ENCODE data around the gene STC2.

STC2 gene

DNA sequence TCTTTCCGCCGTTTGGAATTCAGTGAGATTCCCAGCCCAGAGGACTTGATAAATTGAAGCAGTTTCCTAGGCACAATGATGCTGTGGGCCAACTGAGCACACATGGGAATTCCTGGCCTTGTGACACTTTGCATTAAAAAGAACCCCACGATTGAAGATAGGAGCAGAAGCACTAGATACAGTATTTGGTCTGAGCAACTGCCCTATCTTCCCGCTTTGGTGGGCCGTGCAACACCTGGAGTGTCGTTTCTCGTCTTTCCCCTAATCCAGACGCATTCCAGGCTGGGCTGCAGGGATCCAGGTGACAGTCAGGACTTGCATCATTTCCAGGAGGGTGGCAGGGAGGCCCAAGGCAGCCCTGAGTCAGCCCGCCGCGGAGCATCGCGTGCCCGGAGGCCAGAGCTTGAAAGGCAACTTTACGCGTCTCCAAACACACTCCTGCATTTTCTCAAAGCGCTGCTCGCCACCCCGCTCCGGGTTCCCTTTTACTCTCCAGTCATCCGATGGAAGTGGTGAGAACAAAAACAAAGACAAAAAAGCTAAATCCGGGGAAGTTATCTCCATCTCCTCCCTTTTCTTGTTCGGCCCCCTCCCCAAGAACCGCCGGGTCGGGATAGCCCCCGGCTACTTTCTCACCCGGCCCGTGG is 753 bp upstream of the STC2 start:
- peak; percentile 57 for DNase-seq

DNA sequence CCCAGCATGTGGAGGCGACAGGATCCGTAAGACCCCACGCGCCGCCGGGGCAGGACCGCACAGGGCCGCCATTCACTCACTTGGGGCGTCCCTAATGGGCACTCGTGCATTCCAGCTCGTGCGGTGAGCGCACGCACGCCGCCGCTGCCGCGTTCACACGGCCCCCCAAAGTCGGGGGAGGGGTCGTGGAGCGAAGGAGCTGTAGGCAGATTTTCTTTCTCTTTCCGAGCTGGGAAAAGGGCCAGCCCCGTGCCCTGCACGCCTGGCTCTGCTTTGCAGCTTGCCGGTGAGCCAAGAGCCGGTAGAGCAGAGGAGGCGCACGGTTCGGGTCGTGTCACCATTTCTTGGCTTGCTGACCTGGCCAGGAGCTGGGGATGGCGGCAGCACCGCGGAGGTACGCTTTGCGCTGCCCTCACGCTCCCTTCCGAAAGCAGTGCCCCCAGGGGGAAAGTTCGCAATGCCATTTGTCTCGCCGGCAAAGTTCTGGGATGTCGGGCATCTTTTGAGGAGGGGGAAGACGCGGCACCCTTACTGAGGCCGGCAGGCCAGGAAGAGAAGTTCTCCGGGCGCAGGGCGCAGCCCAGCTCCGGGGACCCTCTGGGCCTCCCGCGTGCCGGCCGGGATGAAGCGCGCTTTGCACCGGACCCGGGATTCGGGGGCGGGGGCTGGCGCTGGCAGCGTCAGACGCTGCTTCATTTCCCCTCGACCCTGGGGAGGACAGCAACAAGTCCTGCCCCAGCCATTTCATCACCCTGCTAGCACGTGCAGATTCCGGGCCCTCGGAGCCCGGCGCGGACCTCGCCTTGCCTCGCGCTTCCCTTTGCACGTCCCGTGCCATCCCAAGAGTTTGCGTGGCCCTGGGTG is 898 bp downstream of the STC2 start:
- DNase-seq, result no peak

DNA sequence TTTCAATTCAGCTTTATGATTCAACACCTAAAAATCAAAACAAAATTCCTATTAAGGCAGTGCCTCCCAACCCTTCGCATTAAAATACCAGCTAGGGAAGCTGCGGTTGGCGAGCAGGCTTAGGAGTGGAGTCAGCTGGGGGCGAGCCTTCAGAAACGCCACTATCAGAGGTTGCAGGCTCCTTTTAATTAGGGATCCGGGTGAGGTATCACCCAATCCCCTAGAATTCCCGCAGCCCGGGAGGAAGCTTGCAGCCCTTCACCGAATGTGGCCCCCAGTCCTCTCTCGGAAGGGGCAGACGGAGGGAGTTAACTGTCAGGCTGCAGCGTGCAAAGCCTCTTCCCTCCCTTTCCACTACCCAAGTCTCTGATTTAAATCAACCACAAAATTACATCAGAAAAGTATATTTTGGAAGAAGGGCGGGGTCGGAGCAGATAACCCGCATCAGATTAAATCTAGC is 1.7 kb downstream of the STC2 start:
- peak; percentile 57 for DNase-seq

DNA sequence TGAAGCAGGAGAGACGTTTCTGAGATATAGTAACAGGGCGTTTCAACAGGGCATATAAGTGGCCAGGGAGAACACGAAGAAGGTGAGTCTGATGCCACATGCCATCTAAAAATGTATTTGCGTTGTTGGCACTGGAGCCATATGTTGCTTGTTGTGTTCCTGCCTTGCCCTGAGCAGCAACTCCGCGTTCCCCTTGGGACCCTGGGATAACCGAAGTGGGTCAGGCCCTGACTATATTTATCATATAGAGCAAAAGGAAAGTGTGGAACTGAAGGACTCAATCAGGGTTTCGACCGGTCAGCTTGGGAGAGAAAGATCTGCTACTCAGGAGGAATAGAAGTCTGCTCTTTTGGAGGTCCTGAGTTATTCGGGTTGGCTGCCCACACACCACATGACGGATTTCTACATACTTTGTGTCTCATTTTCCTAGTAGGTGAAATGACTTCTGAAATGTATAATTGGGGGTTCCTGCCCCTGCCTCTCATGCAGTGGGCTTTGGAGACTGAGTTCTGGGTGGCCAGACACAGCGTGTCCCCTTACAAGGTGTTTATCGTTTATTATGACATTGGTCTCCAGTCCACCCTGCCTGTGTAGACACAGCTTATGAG is 3.0 kb downstream of the STC2 start:
- no peak for DNase-seq

DNA sequence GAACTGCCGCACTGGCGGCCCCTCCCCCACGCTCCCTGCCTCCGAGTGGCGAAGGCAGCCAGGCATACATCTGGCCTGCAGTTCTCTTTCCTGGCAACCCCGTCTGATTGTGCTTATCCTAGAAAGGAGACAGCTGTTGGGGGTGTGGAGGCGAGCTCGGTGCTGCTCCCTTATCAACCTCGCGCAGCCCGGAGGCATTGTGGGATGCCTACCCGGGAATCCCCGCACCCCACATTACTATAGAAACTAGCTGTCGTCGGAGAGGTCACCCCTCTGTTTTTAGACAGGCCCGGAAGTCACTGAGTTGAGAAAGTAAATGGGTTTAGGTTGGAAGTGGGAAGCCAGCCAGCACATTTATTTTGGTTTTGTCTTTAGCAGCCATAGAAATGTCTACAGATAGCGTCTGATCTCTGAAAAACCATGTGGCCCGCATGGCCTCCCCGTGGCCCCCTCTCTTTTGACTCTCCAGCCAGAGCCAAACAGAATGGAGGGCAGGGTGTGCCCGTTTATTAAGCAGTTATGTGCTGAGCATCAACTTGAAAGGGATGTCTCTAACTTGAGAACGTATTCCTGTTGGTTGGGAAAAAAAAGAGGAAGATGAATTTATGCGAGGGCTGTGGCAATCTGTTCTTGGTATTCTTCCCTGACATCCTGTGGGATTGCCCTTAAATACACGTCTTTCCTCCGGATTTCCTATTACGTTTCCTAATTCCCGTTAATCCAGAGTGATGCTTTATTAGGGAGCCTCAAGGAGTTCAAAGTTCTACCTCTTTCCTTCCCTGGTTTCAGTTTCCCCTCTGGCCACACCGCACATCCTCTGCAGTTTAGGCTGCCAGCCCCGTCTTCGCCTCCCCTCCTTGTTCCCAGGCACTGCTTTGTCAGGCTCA is 3.9 kb downstream of the STC2 start:
- no peak for DNase-seq

DNA sequence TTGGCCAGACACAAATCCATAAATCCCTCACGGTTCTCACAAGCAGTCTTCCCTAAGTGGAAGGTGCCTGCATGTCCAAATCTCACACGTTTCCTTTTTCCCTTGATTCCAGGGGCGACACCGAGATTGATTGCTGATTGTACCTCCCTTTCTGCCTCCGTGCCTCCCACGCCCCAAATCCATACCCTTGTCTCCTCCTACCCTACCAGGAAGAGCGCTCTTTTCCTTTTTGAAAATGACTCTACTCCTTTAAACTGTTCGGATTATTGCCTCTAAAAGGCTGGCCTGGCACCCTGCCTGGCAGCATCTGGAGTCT is 4.5 kb downstream of the STC2 start:
- no peak for DNase-seq

DNA sequence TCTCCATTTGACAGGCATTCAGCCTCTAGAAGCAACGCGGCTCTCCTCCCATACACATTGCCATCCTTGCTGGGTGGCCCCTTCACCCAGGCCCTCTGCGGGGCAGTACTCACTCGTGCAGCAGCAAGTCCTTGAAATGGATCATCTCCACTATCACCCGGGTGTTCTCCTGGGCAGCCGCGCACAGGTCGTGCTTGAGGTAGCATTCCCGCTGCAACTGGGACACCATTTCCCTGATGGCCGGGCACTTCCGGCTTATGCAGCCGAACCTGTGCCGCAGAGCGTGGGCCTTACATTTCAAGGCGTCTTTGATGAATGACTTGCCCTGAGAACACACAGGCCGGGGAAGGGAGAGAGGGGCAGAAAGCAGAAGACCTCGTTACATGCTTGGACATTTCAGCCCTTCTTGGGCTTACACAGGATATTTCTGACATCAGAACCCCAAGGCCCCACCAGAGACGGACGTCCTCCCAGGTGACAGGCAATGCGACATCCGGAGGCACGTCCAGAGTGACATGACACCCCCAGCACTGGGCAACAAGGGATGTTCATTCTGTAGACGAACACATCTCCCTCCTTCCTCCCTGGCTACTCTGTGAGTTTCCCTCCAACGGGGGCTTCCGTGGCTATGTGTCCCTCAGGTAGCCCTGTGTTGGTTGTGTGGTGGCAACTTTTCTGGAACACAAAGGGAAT is 5.0 kb downstream of the STC2 start:
- no peak for DNase-seq

DNA sequence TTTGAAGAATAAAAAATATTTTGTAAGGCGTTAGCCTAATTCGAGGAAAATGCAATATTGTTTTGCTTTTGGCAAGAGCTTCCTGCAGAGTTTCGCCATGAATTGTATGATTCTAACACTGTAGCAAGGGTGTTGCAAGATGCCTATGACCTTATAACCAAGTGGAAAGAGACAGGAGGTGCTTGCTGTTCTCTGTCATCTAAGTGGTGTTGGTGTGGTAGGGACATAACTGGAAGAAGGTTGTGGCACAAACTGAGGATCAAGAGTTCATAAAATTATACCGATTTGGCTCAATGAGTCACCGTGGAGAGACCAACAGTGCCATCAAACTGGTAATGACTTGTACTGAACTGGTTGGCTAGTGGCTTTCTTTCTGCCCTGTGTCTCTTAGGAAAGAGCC is 6.3 kb downstream of the STC2 start:
- no peak for DNase-seq

DNA sequence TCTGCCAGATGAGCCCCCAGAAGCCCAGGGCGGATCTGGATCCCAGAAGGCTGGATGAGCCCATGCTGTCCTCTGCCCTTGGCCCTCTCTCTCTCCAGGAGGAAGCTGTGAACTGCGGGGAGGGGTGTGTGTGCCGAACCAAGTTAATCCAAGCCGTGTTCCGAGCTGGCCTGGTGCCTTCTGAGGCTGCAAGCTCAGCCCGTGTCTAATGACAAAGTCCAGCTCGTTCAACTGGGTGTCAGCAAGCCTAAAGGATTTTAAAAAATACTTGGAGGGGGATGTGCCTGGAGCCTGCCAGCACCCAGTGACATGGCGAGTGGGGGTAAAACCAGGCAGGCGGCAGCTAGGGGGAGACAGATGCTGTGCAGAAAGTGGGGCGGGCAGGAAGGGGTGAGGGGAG is 8.0 kb downstream of the STC2 start:
- DNase-seq, result no peak

DNA sequence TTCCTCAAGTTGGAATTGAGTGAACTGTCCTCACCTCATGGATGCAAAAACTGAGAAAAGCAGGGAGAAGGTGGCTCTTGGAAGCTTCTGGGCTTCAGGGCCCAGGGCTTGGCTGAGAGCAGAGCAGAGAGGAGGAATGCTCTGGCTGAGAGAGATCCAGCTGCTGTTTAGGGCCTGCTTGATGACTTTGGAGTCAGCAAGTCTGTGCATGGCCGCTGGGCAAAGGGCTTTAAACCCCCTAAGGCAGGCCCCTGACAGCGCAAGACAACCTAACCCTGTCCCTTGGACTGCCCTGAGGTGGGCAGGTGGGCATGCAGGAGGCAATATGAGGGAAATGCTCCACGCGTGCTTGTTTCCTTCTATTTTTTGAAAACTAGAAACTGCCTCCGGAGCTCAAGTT is 8.6 kb downstream of the STC2 start:
- no peak for DNase-seq

DNA sequence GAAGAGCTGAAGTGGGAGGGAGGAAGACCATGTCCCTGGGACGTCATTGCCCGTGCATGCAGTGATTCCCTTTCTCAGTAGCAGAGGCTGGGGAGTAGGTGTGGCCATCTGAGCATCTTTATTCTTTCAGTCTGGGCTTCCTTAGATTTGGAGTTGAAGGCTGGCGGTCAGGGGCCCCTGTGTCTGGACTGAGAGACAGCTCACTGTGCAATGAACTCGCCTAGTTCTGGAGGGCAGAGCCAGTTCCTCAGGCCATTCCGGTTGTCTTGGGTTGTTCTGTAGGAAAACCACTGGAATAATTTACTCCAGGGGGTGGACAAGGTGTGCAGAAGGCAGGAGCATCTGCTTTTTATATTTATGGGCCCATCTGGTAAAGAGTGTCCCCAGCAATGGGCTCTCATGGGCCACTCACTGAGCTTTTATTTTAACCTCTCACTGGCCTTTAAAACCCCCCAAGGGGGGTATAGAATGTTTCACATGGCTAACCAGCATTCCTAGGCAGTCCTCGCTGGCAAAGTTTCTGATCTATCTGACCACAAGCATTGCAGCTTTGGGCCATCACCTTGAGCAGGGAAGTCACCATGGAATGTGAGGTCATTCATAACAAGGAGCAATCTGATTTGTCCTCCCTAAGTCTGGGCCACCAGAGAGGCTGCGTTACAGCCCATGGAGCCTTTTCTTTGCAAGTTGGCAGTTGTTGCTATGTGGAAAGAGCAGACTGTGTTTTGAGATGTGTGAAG is 9.2 kb downstream of the STC2 start:
- no peak for DNase-seq

DNA sequence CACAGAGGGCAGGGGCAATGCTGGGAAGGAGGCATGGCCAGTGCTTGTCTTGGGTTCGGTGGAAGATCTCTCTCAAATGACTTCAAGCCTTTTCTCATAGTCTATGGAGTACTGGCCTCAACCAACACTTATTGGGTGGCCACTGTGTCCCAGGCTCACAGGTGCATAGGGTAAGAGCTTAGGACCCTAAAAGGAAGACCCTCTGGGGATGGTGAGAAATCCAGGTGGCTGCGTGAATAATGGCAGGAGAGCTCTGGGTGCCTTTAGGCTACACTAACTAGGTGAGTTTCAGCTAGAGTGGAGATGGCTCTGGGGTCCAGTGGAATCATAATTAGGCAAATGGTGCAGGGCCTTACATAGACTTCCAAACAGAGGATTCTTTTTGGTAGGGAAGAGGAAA is 9.9 kb downstream of the STC2 start:
- DNase-seq, result no peak

DNA sequence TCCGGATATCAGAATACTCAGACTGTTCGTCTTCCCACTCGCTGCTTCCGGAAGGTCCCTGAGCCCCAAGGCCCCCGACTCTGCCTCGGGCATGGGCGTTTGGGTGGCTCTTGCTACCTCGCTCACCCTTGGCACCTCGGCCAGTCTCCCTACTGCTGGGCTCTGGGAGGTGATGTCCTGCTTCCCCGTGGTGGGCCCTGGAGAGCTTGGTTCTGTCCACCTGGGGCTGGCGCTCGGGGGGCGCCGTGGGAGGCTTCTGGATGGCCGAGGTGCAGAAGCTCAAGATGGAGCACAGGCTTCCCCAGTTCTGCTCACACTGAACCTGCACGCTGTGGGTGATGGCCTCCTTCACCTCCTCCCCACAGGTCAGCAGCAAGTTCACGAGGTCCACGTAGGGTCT is 10.4 kb downstream of the STC2 start:
- DNase-seq, result no peak

DNA sequence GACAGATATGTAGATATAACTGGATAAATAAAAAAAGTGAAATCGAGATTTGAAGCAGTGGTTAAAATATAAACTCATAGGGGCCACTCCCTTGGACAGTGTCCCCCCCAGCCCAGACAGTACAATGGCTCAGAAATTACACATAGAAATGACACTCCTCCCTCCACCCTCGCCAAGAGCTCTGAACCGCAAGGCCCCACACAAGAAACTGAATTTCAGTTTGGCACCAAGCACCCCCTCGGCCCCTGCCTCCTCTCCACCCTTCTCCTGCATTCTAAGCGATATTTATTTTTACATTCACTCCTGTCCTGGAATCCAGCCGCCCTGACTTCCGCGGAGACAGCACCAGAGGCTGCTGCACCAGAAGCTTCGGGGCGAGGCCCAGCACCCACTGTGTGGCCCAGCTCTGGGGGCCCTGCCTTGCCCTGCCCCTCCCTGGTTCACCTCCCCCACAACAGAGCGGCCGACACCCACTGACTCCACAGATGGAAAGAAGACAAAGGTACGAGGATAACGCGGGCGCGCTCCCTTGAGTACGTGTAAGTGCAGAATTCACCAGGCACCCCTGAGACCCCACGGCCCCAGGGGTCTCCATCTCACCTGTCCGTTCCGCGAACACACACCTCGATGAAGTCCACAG is 11.0 kb downstream of the STC2 start:
- DNase-seq, result no peak

DNA sequence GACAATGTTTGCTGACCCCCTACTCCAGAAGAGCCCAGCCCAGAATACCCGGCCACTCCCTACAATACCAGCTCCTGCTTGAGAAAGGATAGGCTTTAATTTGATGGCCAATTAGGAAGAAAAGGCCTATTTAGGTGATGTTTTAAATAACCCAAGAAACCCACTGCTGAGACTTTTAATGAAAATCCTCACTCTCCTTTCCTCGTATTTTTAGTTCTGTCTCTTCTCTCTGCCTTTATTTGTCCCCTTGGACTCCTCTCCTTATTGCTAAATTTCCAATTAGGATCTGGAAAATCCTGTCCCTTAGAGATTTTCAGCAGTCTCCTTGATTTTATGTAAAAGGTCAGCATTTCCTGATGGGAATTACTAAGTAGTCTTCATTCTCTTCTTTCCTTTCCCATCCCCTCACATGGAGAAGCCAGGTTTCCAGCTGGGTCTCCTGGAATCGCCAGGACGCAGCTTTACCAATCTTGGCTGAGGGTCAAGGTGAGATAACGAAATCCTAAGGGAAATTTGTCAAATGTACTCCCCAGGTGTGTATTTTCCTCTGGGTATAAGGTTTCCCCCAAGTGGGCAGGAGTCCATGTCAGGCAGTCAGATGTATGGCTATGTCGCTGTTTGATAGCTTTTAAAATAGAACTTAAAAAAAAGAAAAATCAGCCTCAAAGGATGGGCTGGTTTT is 11.7 kb downstream of the STC2 start:
- DNase-seq, result no peak

DNA sequence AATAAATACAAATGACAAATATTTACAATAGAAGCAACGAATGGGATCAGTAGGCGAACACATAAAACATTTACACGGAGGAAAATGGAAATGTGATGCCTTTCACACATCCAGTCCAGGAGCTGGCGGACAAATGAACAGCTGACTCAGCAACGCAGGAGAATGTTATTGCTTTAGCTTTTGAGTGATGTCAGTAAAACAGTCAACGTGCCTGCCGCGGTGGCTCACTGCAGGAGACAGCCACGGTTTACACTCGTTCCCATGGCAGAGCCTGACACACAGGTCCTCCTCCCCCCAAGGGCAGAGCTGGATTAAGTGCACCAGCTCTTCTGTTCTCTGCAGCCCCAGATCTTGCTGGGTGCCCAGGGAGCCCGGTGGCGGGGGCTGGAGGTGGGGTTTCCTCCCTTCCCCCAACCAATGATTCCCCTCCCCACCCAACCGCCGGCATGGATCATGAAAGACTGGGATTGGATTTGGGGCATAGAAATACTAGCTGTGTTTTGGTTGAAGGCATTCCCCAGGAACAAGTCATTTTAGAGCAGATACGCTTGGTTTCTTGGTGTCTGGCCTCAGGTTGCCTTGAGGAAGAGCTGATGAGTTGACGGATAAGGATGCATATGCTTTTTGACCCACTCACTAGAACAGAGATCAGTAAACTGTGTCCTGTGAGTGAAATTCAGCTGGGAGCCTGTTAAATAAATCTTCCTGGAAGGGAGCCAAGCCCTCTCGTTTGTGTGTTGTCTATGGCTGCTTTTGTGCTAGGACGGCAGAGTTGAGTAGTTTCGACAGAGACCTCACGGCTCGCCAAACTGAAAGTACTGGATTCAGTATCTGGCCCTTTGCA is 12.5 kb downstream of the STC2 start:
- peak; percentile 75 for DNase-seq

DNA sequence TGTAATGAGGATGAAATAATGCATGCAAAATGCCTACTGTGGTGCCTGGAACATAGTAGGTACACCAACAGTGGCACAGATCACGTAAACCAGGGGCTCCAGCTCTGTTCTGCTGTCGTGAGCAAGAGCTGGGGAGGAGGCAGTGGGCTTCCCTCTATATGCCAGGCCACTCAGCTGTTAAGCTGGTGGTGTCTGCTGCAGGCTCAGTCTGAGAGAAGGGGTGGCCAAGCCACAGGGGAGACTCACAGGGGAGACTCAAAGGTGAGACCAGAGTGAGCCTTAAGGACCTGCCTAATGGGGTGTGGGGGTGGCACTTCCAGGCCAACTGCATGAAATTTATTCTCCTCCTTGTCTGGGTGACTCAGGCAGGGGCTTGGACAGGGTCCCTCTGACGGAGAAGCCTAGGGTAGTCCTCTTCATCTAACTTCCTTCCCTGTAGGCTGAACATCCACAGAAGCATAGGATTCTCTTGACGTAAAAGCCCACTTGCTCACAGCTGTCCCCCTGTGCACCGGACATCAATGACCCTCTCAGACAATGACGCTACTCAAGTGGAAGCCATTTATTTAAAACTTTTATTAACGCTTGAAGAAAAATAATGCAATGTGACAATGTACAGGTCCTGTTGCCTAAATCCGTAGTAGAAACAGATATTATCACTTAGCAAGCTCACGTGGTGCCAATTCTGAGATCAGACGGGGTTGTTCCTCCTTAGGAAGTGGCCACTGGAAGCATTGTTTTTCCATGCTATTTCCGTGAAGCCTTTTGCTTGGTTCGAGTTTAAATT is 13.9 kb downstream of the STC2 start:
- no peak for DNase-seq

DNA sequence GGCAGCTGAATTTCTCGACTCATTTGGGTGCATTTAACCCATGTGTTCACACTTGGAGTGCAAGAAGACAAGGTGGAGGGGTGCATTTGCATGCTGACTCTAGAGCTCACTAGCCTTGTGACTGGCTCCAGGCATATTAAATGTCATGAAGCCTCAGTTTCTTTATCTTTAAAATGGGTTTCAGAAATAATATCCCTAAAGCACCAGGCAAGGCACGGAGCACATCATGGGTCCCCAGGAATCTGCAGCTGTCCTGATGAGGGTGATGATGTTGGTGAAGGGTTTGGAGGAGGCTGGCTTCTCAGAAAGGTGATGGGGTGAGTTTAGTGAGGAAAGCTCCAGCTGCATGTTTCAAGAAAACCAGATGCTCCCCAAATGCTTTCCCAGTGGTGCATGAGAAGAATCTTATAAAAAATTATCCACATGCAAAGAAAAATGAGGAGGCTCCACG is 14.8 kb downstream of the STC2 start:
- DNase-seq, result no peak

DNA sequence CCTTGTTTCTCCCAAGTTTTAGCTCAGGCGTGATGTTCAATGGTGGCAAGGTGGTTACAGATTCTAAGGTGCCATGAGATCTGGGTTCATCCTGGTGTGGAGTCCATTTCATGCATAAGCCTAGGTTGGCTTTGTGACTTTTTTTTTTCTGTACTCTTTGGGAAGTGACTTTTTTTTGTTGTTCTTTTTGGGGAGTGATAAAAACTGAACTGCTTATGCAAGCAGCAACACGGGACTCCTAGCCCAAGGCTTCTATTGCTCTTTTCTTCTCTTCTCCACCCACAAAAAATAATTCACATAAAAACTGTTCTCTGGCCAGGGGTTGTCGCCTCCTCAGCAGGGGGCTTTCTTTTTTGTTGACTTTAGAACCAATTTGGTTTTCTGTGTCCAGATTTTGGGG is 15.4 kb downstream of the STC2 start:
- DNase-seq, result no peak

All from kidney glomerular epithelial cell (primary cell).